H1 (cell line): Measurements from ENCODE around the gene EPS8L1.

Source experiments
- CREB1 ChIP-seq: IDR thresholded peaks from 2 replicates; pipeline ENCODE4 v1.6.1; 2012; ENCODE audit warnings: inconsistent platforms
- POLR2AphosphoS5 ChIP-seq: IDR thresholded peaks from 2 replicates; pipeline ENCODE4 v1.6.1; 2011; ENCODE audit warnings: low read depth, low read length
- RAD21 ChIP-seq, 2 experiments: IDR thresholded peaks in 1 of 2; conservative IDR thresholded peaks in 1 of 2; 2 replicates each; pipeline ENCODE4 v1.6.1; 2011; ENCODE audit warnings: low read depth in 2 of 2, low read length in 2 of 2, improper control_type of control experiment in 1 of 2, inconsistent platforms in 1 of 2, mild to moderate bottlenecking in 1 of 2, moderate library complexity in 1 of 2
- SP2 ChIP-seq: IDR thresholded peaks from 2 replicates; pipeline ENCODE4 v1.6.1; 2012; ENCODE audit warnings: mild to moderate bottlenecking, low read length, inconsistent platforms
- TAF7 ChIP-seq: optimal IDR thresholded peaks from 2 replicates; pipeline ENCODE3; 2011; ENCODE audit warnings: low read depth, mild to moderate bottlenecking, inconsistent platforms, low read length, moderate library complexity, borderline replicate concordance
- TF ChIP-seq, protein P1 (sequence below), 3 experiments: IDR thresholded peaks; 1 replicate in 2 of 3; 2 replicates in 1 of 3; pipeline versions ENCODE4 v1.5.1 to v1.6.1; 2011; ENCODE audit warnings: low read length in 3 of 3, mild to moderate bottlenecking in 3 of 3, inconsistent platforms in 2 of 3, low read depth in 1 of 3, moderate library complexity in 1 of 3; ENCODE audit not compliant: insufficient read depth in 1 of 3; ENCODE audit errors: control extremely low read depth in 1 of 3
- TF ChIP-seq, protein P2 (sequence below): IDR thresholded peaks from 2 replicates; pipeline ENCODE4 v1.6.1; 2012; ENCODE audit warnings: inconsistent platforms

DNA sequence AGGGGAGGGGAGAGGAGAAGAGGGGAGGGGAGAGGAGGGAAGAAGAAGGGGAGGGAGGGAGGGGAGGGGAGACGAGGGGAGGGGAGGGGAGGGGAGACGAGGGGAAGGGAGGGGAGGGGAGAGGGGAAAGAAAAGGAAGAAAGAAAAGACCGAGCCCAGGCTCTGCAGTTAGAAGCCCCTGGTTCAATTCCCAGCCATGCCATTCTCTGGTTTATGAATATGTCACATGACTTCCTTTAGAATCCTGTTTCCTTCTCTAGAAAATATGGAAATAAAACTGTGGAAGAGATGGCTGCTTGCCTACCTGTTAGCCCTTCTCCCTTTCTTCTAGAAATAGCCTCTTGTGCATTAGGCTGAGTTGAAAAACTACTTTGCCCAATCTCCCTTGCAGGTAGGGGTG lies 59.1 kb downstream of the EPS8L1 start:
- TF ChIP-seq, protein P1, sequence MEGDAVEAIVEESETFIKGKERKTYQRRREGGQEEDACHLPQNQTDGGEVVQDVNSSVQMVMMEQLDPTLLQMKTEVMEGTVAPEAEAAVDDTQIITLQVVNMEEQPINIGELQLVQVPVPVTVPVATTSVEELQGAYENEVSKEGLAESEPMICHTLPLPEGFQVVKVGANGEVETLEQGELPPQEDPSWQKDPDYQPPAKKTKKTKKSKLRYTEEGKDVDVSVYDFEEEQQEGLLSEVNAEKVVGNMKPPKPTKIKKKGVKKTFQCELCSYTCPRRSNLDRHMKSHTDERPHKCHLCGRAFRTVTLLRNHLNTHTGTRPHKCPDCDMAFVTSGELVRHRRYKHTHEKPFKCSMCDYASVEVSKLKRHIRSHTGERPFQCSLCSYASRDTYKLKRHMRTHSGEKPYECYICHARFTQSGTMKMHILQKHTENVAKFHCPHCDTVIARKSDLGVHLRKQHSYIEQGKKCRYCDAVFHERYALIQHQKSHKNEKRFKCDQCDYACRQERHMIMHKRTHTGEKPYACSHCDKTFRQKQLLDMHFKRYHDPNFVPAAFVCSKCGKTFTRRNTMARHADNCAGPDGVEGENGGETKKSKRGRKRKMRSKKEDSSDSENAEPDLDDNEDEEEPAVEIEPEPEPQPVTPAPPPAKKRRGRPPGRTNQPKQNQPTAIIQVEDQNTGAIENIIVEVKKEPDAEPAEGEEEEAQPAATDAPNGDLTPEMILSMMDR (IDR thresholded peaks at IDR 0.05; ENCODE audit: control extremely low read depth in 1 of 3, insufficient read depth in 1 of 3, low read depth in 1 of 3, low read length in 3 of 3) = no peak
- TF ChIP-seq POLR2AphosphoS5 (no peak), SP2 (no peak), CREB1 (no peak), RAD21 (IDR thresholded peaks at IDR 0.05 in 1 of 2, conservative IDR thresholded peaks at IDR 0.05 in 1 of 2; ENCODE audit: low read depth in 2 of 2, low read length in 2 of 2) (no peak), TAF7 (no peak)
- TF ChIP-seq, protein P2, sequence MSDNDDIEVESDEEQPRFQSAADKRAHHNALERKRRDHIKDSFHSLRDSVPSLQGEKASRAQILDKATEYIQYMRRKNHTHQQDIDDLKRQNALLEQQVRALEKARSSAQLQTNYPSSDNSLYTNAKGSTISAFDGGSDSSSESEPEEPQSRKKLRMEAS = no peak
